Upper lobe of right lung (tissue), 1 donor: ENCODE results near the gene NEU1. TPM values are rescaled to one million over a fixed set of nuclear protein-coding genes. Genes with fewer than 3 reads are reported as not detected.

Experiments
- ATAC-seq: fragments of 200-7000 bp; cut with Tn5 transposase; one replicate; pipeline ENCODE4 v1.9.1; 2020; ENCODE audit warnings: mild to moderate bottlenecking, moderate library complexity
- DNase-seq: peaks from one replicate; pipeline ENCODE4 v3.0.0-alpha.2; 2020
- H3K27ac ChIP-seq: fragments of 200-600 bp; one replicate; pipeline ENCODE4 v1.8.0; 2022
- H3K27me3 ChIP-seq: fragments of 200-600 bp; one replicate; pipeline ENCODE4 v1.8.0; 2022; ENCODE audit warnings: mild to moderate bottlenecking
- H3K36me3 ChIP-seq: fragments of 200-600 bp; one replicate; pipeline ENCODE4 v1.8.0; 2022
- H3K4me1 ChIP-seq: fragments of 200-600 bp; one replicate; pipeline ENCODE4 v1.8.0; 2022
- H3K4me3 ChIP-seq: fragments of 200-600 bp; one replicate; pipeline ENCODE4 v1.8.0; 2022; ENCODE audit warnings: mild to moderate bottlenecking
- H3K9me3 ChIP-seq: fragments of 200-600 bp; one replicate; pipeline ENCODE4 v1.8.0; 2022
- CTCF ChIP-seq: fragments of 200-600 bp; IDR thresholded peaks from one replicate; pipeline ENCODE4 v1.8.0; 2022; ENCODE audit warnings: antibody characterized with exemption
- intact Hi-C: fragments of 100-400 bp; cut with DNase I; formaldehyde crosslinking; loops from one replicate; pipeline ENCODE4 v1.11.0; 2022
- total RNA-seq: library from RNA; stranded (reverse); fragmentation: NEBNext Ultra II Directional; extraction: Animal tissue kit (Norgen Biotek cat#: 25700); gene quantifications from one replicate; pipeline ENCODE4 v1.2.1, GENCODE V29; 2021
- donor health status: DM: no; HTN: yes; CAD: no; lungs with severe emphysema.

The NEU1 gene
- total RNA-seq, 1 donor from 2014 or later = 81.0 TPM

DNA sequence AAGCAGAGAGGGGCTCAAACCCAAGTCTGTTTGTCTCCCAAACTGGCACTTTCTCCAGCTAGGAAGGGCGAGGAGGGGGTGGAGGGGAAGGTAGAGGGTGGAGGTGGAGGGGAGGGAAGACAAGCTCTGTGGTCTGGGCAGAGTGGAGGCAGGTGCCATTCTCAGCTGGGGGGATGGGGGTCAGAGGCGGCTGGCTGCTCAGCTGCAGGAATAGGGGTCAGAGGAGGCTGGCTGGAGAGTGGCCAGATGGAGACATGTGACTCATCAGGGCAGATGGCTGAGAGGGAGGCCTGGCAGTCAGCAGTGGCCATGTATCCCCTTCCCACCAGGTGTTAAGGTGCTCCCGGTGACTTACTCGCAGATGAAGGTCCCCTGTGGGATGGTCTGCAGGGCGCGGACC is 19.7 kb upstream of the NEU1 start:
- H3K4me1 ChIP-seq = no peaks in the 10 kb centered on the region
- H3K9me3 ChIP-seq = no peaks in the 10 kb centered on the region
- intact Hi-C loops = no loop called here
- ATAC-seq (no peak), DNase-seq (no peak)
- H3K36me3 ChIP-seq = peaks cover 75% of the 10 kb centered on the region
- no peak for TF ChIP-seq CTCF
- H3K27ac ChIP-seq = no peak overlapping the region
- H3K27me3 ChIP-seq = no peaks in the 10 kb centered on the region
- no peak overlapping the region for H3K4me3 ChIP-seq

- no peaks in the 10 kb centered on the region for H3K27me3 ChIP-seq
- DNase-seq (no peak), ATAC-seq (no peak)
- intact Hi-C loops = no loop called here
- H3K4me3 ChIP-seq = no peak overlapping the region
- no peak for TF ChIP-seq CTCF
- no peak overlapping the region for H3K27ac ChIP-seq
- H3K36me3 ChIP-seq = peaks cover 64% of the 10 kb centered on the region
- H3K4me1 ChIP-seq = no peaks in the 10 kb centered on the region
- H3K9me3 ChIP-seq = no peaks in the 10 kb centered on the region
Observed at GRCh38 chr6:31881136-31881859, 18.7 kb upstream of the NEU1 start.

DNA sequence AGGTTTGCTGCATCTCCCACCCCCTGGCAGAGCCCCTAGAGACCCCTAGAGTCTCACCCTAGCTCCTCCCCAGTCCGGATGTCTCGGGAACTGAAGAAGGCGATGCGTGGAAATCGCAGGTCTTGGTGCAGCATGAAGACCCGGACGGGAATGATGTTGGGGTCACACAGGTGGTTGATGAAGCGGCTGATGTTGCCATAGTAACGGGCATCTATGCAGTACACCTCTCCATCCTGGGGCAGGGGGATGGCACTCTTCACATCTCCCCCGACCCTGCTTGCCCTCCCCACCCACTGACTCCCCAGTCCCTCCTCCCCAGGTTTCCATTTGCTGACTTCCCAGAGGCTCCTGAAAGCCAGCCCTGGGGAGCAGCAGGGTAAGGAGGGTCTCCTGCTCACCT is 18.0 kb upstream of the NEU1 start:
- peaks cover 60% of the 10 kb centered on the region for H3K36me3 ChIP-seq
- H3K9me3 ChIP-seq = no peaks in the 10 kb centered on the region
- no peaks in the 10 kb centered on the region for H3K27me3 ChIP-seq
- ATAC-seq (no peak), DNase-seq (no peak)
- no peak overlapping the region for H3K4me3 ChIP-seq
- intact Hi-C loops = no loop called here
- no peak overlapping the region for H3K27ac ChIP-seq
- TF ChIP-seq CTCF = no peak
- no peaks in the 10 kb centered on the region for H3K4me1 ChIP-seq

DNA sequence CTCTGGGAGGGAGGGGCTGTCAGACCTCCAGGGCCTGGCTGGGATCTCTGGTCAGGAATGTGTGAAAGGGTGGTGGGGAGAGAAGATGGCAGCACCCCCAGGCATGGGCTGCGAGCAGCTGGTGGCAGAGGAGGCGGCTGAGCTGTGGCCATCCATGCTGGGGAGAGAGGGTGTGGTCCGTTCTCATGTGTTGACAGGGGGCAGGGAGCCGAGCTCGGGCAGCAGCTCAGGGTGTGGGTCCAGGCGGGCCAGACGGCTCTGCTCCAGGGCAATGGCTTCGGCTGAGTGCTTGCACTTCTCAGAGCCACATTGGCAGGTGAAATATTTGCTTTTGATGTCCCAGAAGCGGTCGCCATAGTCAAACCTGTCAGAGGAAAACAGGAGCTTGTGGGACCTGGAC is 17.3 kb upstream of the NEU1 start:
- Histone ChIP-seq H3K36me3 (peaks cover 52% of the 10 kb centered on the region), H3K9me3 (no peaks in the 10 kb centered on the region), H3K27me3 (no peaks in the 10 kb centered on the region), H3K4me1 (no peaks in the 10 kb centered on the region), H3K4me3 (no peak overlapping the region), H3K27ac (no peak overlapping the region)
- ATAC-seq (no peak), DNase-seq (no peak)
- intact Hi-C loops = no loop called here
- no peak for TF ChIP-seq CTCF

- H3K4me1 ChIP-seq = no peaks in the 10 kb centered on the region
- no peaks in the 10 kb centered on the region for H3K27me3 ChIP-seq
- ATAC-seq = no peak
- H3K4me3 ChIP-seq = peak overlapping the region; percentile 39
- TF ChIP-seq CTCF = no peak
- peaks cover 45% of the 10 kb centered on the region for H3K36me3 ChIP-seq
- peak overlapping the region; percentile 17 for H3K27ac ChIP-seq
- peak; percentile 48 for DNase-seq
- intact Hi-C loops = no loop called here
- no peaks in the 10 kb centered on the region for H3K9me3 ChIP-seq
Observed at GRCh38 chr6:31879143-31879542, 16.5 kb upstream of the NEU1 start.

DNA sequence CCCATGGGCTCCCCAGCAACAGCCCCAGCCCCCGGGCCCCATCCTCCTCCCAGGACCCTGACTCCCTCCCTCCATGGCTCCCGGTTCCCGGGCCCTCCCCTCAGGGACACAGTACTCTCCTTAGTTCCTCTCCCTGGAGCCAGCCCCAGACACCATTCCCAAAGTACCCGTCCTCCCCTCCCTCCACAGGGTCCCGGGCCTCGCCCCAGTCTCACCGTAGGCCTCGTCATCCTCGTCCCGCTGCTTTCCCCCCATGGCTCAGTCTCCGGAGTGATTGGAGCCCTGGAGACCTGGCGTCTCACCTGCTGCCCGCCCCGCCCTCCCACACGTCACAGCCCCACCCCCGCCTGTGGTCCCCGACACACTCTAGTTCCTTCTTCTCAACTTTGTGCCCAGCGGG is 16.1 kb upstream of the NEU1 start, which contains the start of gene SLC44A4:
Gene SLC44A4 (minus strand): TSS at position 272 of the 400 bp plus-strand sequence. CDS start 17 bp downstream, at position 255.
- H3K4me3 ChIP-seq = peak within 1 kb of the TSS; percentile 39
- peaks cover 41% of the 10 kb centered on the region for H3K36me3 ChIP-seq
- peak; percentile 60 for ATAC-seq
- DNase-seq = peak; percentile 69
- TF ChIP-seq CTCF = no peak
- peak within 1 kb of the TSS; percentile 26 for H3K27ac ChIP-seq
- no peaks in the 10 kb centered on the region for H3K27me3 ChIP-seq
- intact Hi-C loops = no loop called here
- no peaks in the 10 kb centered on the region for H3K4me1 ChIP-seq
- no peaks in the 10 kb centered on the region for H3K9me3 ChIP-seq
